Stimulated activated naive CD4-positive, alpha-beta T cell treated with Interleukin-2 at 50 U/mL for 16 hours (primary cell): ENCODE data around the gene GPI.
A peak's percentile ranks its signal among the peaks of the same experiment; 100 is the strongest.

ENCODE experiments used
- DNase-seq: peaks from one replicate; lab custom pipeline; 2025; lab: John Stamatoyannopoulos, UW

Gene GPI

GRCh38 chr19:34404109-34404909 is 39.3 kb downstream of the GPI start, which contains the start of gene PDCD2L:
PDCD2L (plus strand) TSS chr19:34404399; CDS start chr19:34404431, 32 bp downstream.
- peak; percentile 92 for DNase-seq

- no peak for DNase-seq
These were observed 41.1 kb downstream of the GPI start for GRCh38 chr19:34405892-34406660.

- DNase-seq = no peak
These were observed 43.4 kb downstream of the GPI start for GRCh38 chr19:34408411-34408810.

GRCh38 chr19:34409189-34410164 is 44.5 kb downstream of the GPI start:
- DNase-seq = no peak

DNA sequence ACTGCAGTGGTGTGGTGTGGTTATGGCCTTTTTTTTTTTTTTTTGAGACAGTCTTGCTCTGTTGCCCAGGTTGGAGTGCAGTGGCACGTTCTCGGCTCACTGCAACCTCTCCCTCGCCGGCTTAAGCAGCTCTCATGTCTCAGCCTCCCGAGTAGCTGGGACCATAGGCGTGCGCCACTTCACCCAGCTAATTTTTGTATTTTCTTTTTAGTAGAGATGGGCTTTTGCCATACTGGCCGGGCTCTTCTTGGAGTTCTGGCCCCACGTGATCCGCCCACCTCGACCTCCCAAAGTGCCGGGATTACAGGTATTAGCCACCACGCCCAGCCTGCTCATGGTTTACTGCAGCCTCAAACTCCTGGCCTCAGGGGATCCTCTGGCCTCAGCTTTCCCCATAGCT is 46.2 kb downstream of the GPI start:
- DNase-seq = no peak

DNA sequence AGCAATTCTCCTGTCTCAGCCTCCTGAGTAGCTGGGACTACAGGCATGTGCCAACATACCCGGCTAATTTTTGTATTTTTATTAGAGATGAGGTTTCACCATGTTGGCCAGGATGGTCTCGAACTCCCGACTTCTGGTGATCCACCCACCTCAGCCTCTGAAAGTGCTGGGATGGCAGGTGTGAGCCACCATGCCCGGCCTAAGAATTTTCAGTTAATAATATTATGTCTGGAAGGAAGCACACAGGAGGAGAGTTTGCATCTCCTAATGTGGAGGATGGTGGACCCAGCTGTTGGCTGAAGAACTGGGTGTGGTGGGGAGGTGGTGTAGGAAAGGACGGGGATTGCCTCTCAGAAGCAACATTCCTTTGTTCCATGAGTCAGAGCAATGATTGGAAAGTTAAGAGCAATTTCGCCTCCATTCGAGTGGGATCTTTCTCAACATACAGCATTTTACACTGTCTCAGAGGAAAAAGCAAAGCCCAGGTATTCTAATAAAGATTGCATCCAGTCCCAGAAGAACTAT is 51.1 kb downstream of the GPI start:
- DNase-seq = no peak

GRCh38 chr19:34418300-34418699 is 53.3 kb downstream of the GPI start:
- no peak for DNase-seq

DNA sequence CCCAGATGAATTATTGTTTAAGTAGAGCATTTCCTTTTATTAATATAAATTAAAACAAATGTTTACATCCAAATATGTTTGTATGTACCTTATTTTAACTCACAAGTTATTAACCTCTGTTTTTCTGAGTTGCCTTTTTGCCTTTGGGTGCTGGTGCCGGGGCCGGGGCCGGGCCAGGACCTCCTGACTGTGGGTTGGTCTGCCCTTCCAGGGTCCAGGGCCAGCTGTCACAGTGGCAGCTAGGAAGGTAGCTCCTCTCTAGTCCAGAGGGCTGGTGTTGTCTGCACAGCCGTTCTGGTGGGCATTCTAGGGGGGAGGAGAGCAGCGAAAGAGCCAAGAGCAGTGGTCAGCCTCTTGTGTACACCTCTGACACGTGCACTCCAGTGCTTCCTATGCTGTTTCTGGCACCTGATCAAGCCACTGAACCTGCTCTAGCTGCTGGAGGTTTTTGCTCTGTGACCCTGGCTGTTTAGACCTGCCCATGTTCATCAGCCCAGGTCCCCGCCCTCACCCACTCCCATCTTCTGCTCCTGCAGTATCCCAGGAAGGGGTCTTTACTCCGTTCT is 61.2 kb downstream of the GPI start:
- no peak for DNase-seq

- peak; percentile 31 for DNase-seq
These were observed 63.7 kb downstream of the GPI start for GRCh38 chr19:34428549-34429285.

- DNase-seq = no peak
These were observed 64.6 kb downstream of the GPI start for GRCh38 chr19:34429553-34429952.

DNA sequence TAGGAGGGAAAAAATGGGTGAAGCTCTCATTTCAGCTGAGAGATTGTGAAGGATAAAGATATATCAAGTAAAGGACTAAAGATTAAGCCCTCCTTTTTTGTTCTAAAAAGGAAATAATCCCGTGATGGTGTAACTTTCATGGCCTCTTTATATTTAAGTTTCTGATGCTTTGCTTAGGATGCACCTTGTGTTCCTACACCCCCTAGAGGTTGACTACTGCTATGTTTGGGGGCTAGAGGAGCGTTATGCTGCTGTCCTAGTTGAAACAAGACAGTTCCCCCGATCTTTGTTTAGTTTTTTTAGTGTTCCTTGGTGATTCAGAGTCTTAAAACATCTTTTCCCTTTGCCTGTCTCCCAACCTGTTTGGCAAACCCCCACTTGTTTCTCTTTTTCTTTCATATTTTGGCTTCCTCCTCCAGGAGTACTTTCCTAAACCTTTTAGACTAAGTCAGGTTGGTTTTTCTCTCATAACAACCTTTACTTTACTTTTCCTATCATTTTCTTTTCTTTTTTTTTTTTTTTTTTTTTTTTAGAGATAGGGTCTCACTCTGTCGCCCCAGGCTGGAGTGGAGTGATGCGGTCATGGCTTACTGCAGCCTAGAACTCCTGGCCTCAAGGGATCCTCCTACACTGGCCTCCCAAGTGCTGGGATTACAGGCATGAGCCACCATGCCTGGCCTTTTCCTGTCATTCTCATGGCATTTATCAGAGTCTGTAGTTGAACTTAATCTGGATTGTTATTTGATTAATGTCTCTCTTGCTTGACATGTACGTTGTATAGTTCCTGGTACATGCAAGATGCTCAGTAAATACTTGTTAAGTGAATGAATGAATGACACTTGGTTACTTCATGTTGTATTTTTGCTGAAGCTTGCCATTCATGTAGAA is 66.0 kb downstream of the GPI start:
- no peak for DNase-seq

DNA sequence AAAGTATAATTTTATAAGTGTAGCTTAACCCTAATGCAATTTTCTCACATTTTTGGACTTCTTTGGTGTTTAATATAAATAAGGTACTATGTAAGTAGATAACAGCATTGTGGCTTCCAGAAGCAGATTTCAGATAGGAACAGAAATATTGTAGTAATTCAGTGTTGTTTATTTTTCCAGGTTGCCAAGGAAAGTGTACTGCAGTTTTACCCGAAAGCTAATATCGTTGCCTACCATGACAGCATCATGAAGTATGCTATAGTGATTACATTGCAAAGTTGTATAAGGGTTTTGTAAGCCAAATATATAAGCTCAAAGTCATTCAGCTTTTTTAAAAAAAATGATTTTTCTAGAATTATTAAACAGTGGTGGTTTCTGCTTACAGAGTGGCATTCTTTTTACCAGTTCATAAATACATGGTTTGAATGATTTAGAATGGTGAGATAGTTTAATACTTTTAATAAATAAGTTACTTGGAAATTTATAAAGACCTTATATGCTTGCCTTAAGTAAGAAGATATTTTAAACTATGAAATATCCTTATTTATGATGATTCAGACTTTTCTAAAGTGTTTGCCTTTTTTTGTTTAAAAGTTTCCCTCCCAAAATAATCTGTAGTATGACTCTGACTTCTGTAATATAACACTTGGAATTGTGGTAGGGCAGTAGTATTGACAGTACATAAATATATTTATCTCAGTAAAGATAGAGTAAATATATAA is 66.8 kb downstream of the GPI start:
- no peak for DNase-seq

DNA sequence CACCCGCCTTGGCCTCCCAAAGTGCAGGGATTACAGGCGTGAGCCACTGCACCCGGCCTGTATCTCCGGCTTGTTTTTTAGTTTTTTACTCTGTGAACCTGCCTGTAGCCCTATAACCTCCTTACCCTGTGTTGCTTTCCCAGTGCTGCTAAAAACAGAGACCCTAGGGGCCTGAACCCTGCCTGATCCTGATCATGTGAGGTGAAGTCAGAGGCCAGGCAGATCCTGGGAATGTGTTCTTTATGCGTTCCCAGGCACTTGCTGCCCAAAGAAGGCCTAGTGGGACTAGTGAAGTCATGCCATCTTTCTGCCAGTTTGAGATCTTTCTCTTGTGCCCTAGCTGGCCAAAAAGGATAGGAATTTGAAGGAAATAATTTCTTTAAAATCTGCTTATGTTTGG is 67.8 kb downstream of the GPI start:
- DNase-seq = no peak

- no peak for DNase-seq
These were observed 71.7 kb downstream of the GPI start for GRCh38 chr19:34436716-34437115.

GRCh38 chr19:34448191-34448590 is 83.2 kb downstream of the GPI start:
- no peak for DNase-seq
